A673 (cell line): ENCODE results near the gene PTPA. TPM values are rescaled to one million over a fixed set of nuclear protein-coding genes. Genes with fewer than 3 reads are reported as not detected.

Experiments used
- BruUV-seq: library from RNA; stranded (reverse); fragments of 400-500 nt; replicated peaks from 2 replicates; lab custom pipeline; 2021; lab: Mats Ljungman, UMichigan
- CTCF ChIA-PET: fragments of 300-600 bp; sonication (Branson Sonifier 250); formaldehyde crosslinking; loops from one replicate; lab custom pipeline; 2022; ENCODE audit warnings: antibody characterized with exemption; lab: Charles Lee
- POLR2A ChIA-PET: fragments of 300-600 bp; sonication (Branson Sonifier 250); formaldehyde crosslinking; loops from one replicate; lab custom pipeline; 2022; ENCODE audit warnings: antibody characterized with exemption; ENCODE audit not compliant: low non-redundant PET; lab: Charles Lee
- DNase-seq: peaks from one replicate; pipeline ENCODE4 v3.0.0-alpha.2; 2015; ENCODE audit warnings: low spot score
- H3K27ac ChIP-seq: fragments of 200-600 bp; sonication (generic); 2 replicates; pipeline ENCODE4 v1.5.1; 2016; ENCODE audit warnings: mixed run types, low read depth, mild to moderate bottlenecking, mixed read lengths, antibody characterized with exemption, low read length; ENCODE audit not compliant: poor library complexity, severe bottlenecking
- H3K27me3 ChIP-seq: fragments of 200-600 bp; sonication (generic); replicated peaks from 2 replicates; pipeline ENCODE4 v1.6.1; 2017; ENCODE audit warnings: mixed run types, low read depth, mild to moderate bottlenecking, mixed read lengths, antibody characterized with exemption, low read length; ENCODE audit not compliant: insufficient read depth, poor library complexity
- H3K36me3 ChIP-seq: fragments of 200-600 bp; sonication (generic); 2 replicates; pipeline ENCODE4 v1.6.1; 2016; ENCODE audit warnings: mixed run types, mild to moderate bottlenecking, mixed read lengths, antibody characterized with exemption, low read length; ENCODE audit not compliant: insufficient read depth, poor library complexity, severe bottlenecking
- H3K4me1 ChIP-seq: fragments of 200-600 bp; sonication (generic); 2 replicates; pipeline ENCODE4 v1.6.1; 2017; ENCODE audit warnings: mixed run types, mild to moderate bottlenecking, mixed read lengths, antibody characterized with exemption, low read length; ENCODE audit not compliant: insufficient read depth, poor library complexity, severe bottlenecking
- H3K4me3 ChIP-seq: fragments of 200-600 bp; sonication (generic); 2 replicates; pipeline ENCODE4 v1.5.1; 2016; ENCODE audit warnings: low read depth, mixed run types, mild to moderate bottlenecking, mixed read lengths, low read length; ENCODE audit not compliant: poor library complexity, severe bottlenecking
- H3K9me3 ChIP-seq: fragments of 200-600 bp; sonication (generic); 2 replicates; pipeline ENCODE4 v1.6.1; 2016; ENCODE audit warnings: mixed run types, low read depth, mild to moderate bottlenecking, mixed read lengths, antibody characterized with exemption, low read length; ENCODE audit not compliant: poor library complexity, severe bottlenecking
- EZH2 ChIP-seq: fragments of 200-600 bp; sonication (generic); IDR thresholded peaks from 2 replicates; pipeline ENCODE4 v1.6.1; 2017; ENCODE audit warnings: borderline replicate concordance, low read depth, mild to moderate bottlenecking, mixed read lengths, antibody characterized with exemption, low read length; ENCODE audit not compliant: poor library complexity, severe bottlenecking
- intact Hi-C: fragments of 100-400 bp; cut with micrococcal nuclease; formaldehyde crosslinking; loops from one replicate; pipeline ENCODE4 v1.10.0; 2022; ENCODE audit not compliant: unreplicated experiment
- total RNA-seq: library from RNA; stranded (reverse); gene quantifications from 2 replicates; pipeline ENCODE4 v1.2.3, GENCODE V29; 2021
- TF ChIP-seq, protein P1 (sequence below): fragments of 300-800, 200-600 bp; sonication (generic); conservative IDR thresholded peaks from 2 replicates; pipeline ENCODE4 v1.5.1; 2017; ENCODE audit warnings: low read depth, mild to moderate bottlenecking, antibody characterized with exemption, low read length, moderate library complexity, mixed read lengths

PTPA gene
- total RNA-seq, 1 experiment from 2014 or later: 157 TPM

DNA sequence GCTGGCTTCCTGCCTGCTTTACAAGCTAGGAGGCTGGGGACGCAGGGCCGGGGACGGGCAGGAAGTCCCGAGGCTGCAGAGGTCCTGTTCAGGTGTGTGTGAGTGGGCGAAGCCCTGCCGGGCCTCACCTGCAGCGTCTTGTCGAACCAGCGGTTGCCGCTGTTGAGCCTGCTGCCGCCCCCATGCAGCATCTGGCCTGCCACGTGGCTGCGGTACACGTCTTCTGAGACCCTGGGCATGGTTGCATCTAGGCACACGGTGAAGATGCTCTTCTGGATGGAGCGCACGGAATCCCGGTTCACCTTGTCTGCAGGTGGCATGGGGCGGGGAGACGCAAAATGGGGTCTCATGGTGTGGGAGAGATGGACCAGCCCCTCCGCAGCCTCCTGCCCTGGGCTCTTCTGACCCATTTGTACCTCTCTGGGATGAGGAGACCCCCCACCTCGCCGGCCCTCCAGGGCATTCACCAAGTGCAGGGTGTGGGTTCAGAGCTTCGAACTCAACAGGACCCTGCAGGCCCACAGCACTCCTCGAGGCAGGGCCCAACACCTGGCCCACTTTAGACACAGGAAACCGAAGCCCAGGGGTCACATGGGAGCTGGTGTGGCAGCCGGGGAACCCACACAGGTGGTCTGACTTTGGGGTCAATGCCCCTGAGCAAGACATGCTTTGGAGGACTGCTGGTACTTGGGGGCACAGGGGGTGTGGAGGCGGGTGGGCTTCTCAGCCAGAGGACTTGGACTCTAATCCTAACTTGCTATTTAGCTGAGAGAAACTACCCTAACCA is 10.6 kb upstream of the PTPA start:
- DNase-seq: no peak
- Histone ChIP-seq H3K27me3 (no peaks in the 10 kb centered on the region), H3K27ac (no peak overlapping the region), H3K36me3 (no peaks in the 10 kb centered on the region), H3K9me3 (no peaks in the 10 kb centered on the region), H3K4me1 (no peaks in the 10 kb centered on the region), H3K4me3 (no peak overlapping the region)
- TF ChIP-seq, protein P1, sequence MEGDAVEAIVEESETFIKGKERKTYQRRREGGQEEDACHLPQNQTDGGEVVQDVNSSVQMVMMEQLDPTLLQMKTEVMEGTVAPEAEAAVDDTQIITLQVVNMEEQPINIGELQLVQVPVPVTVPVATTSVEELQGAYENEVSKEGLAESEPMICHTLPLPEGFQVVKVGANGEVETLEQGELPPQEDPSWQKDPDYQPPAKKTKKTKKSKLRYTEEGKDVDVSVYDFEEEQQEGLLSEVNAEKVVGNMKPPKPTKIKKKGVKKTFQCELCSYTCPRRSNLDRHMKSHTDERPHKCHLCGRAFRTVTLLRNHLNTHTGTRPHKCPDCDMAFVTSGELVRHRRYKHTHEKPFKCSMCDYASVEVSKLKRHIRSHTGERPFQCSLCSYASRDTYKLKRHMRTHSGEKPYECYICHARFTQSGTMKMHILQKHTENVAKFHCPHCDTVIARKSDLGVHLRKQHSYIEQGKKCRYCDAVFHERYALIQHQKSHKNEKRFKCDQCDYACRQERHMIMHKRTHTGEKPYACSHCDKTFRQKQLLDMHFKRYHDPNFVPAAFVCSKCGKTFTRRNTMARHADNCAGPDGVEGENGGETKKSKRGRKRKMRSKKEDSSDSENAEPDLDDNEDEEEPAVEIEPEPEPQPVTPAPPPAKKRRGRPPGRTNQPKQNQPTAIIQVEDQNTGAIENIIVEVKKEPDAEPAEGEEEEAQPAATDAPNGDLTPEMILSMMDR: no peak
- TF ChIP-seq EZH2: no peak
- CTCF ChIA-PET: no interaction called here
- POLR2A ChIA-PET: no interaction called here
- intact Hi-C loops: no loop called here
- BruUV-seq: no TSS peak

DNA sequence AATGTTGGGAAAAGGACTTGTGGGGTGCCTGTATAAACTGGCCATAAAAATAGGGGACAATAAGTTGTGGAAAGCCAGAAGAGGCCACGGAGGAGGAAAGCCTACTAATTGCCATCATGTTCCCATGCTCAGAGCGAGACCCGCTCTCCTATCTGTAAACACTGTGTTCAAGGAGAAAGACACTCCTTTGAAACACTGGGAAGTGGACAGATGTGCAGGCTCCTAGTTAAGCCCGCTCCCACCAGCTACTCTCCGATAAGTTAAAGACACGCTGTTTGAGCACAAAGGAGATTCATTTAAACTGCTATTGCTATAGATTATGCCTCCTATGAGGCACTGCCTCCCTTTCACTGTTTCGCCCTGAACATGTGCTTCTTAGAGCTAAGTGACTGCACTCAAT is 9.9 kb upstream of the PTPA start:
- no peaks in the 10 kb centered on the region for H3K9me3 ChIP-seq
- TF ChIP-seq, protein P1: no peak
- no peak for TF ChIP-seq EZH2
- POLR2A ChIA-PET: interaction anchor here (0.5 kb wide), 1 partner anchor 70 kb away, joined by 7 read pairs; no protein-coding TSS in a partner anchor
- CTCF ChIA-PET: no interaction called here
- no peaks in the 10 kb centered on the region for H3K4me1 ChIP-seq
- no TSS peak for BruUV-seq
- H3K27me3 ChIP-seq: no peaks in the 10 kb centered on the region
- intact Hi-C loops: no loop called here
- no peaks in the 10 kb centered on the region for H3K36me3 ChIP-seq
- DNase-seq: no peak
- H3K4me3 ChIP-seq: no peak overlapping the region
- H3K27ac ChIP-seq: no peak overlapping the region

DNA sequence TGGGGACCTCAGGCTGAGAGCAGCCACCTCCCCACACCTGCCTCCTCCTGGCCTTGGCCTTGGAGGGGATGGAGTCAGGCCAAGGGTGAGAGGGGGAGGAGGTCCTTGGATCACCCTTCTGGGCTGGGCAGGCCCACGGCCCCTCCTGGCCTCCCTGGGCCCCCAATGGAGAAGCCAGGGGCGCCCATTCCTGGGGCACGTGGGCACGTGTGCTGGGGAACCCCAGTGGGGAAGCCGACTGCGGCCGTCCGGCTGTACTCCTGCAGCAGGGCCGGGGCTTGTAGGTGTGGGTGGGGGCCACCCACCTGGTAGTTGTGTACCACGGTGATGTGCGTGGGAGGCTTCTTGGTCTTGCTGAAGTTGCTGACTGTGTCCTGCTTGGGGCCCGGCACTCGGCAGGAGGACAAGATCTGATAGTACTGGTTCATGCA is 9.1 kb upstream of the PTPA start:
- ChIA-PET CTCF (no interaction called here), POLR2A (no interaction called here)
- Histone ChIP-seq H3K4me3 (no peak overlapping the region), H3K4me1 (no peaks in the 10 kb centered on the region), H3K9me3 (no peaks in the 10 kb centered on the region), H3K36me3 (no peaks in the 10 kb centered on the region), H3K27me3 (no peaks in the 10 kb centered on the region), H3K27ac (no peak overlapping the region)
- intact Hi-C loops: no loop called here
- BruUV-seq: no TSS peak
- no peak for DNase-seq
- no peak for TF ChIP-seq EZH2
- TF ChIP-seq, protein P1: no peak
